ENCODE measurements around the gene METTL2B.

GRCh38 chr7:128446306-128446705, 30.2 kb upstream of the METTL2B start:
- no peak for TF ChIP-seq EZH2 (IDR thresholded peaks at IDR 0.05; ENCODE audit: insufficient read depth, poor library complexity, severe bottlenecking)
- no peak for TF ChIP-seq EZH2phosphoT487 (IDR thresholded peaks at IDR 0.05; ENCODE audit: insufficient read depth, low read depth)
